HG03460 (cell line): Measurements from ENCODE around the gene CXCL14.

Experiments used
- ATAC-seq: cut with Tn5 transposase; IDR thresholded peaks from one replicate; pipeline ENCODE4 v1.9.1; 2021; ENCODE audit not compliant: unreplicated experiment

Gene CXCL14

GRCh38 chr5:135596788-135597187 is 18.0 kb upstream of the CXCL14 start:
- ATAC-seq = no peak

GRCh38 chr5:135596157-135596763 is 17.5 kb upstream of the CXCL14 start:
- ATAC-seq = no peak

- ATAC-seq = no peak
Measured at GRCh38 chr5:135594416-135594960, 15.7 kb upstream of the CXCL14 start.

GRCh38 chr5:135593886-135594285 is 15.1 kb upstream of the CXCL14 start:
- no peak for ATAC-seq

- ATAC-seq = no peak
Measured at GRCh38 chr5:135593141-135593540, 14.3 kb upstream of the CXCL14 start.

- no peak for ATAC-seq
Measured at GRCh38 chr5:135592312-135593045, 13.7 kb upstream of the CXCL14 start.

GRCh38 chr5:135591277-135591676 is 12.5 kb upstream of the CXCL14 start:
- ATAC-seq = no peak

GRCh38 chr5:135589152-135589551 is 10.4 kb upstream of the CXCL14 start:
- no peak for ATAC-seq

GRCh38 chr5:135587721-135588663 is 9.2 kb upstream of the CXCL14 start:
- ATAC-seq = no peak

- ATAC-seq = no peak
Measured at GRCh38 chr5:135584918-135585317, 6.1 kb upstream of the CXCL14 start.

- no peak for ATAC-seq
Measured at GRCh38 chr5:135584276-135584675, 5.5 kb upstream of the CXCL14 start.

- ATAC-seq = no peak
Measured at GRCh38 chr5:135582099-135582781, 3.4 kb upstream of the CXCL14 start.

GRCh38 chr5:135578305-135578684 is 496 bp downstream of the CXCL14 start:
- ATAC-seq = no peak

GRCh38 chr5:135577421-135577820 is 1.4 kb downstream of the CXCL14 start:
- no peak for ATAC-seq

GRCh38 chr5:135576075-135576599 is 2.7 kb downstream of the CXCL14 start:
- ATAC-seq = no peak

GRCh38 chr5:135574493-135574892 is 4.3 kb downstream of the CXCL14 start:
- no peak for ATAC-seq

GRCh38 chr5:135571902-135572301 is 6.9 kb downstream of the CXCL14 start:
- ATAC-seq = no peak

- no peak for ATAC-seq
Measured at GRCh38 chr5:135571066-135571609, 7.7 kb downstream of the CXCL14 start.

GRCh38 chr5:135570453-135570764 is 8.4 kb downstream of the CXCL14 start:
- ATAC-seq = no peak

- no peak for ATAC-seq
Measured at GRCh38 chr5:135569755-135570452, 8.9 kb downstream of the CXCL14 start.
